Activated B cell treated with CpG ODN at 0.5 μM for 24 hours (primary cell): ENCODE results near the gene TMEM11. TPM values are rescaled to one million over a fixed set of nuclear protein-coding genes. Genes with fewer than 3 reads are reported as not detected.

Source experiments
- ATAC-seq: fragments of 200-7000 bp; cut with Tn5 transposase; one replicate; pipeline ENCODE4 v1.10.0; 2021; ENCODE audit warnings: low read depth, mild to moderate bottlenecking, moderate library complexity
- CTCF ChIA-PET: fragments of 350-600 bp; sonication (Branson Sonifier 250); formaldehyde crosslinking; loops from one replicate; lab custom pipeline; 2021; ENCODE audit warnings: antibody characterized with exemption; lab: Charles Lee
- POLR2A ChIA-PET: fragments of 350-600 bp; sonication (Branson Sonifier 250); formaldehyde crosslinking; loops from one replicate; lab custom pipeline; 2021; ENCODE audit warnings: antibody characterized with exemption; lab: Charles Lee
- DNase-seq: peaks from one replicate; pipeline ENCODE4 v3.0.0; 2022
- H3K27ac Mint-ChIP-seq: one replicate; pipeline ENCODE4 v1.8.0; 2020; ENCODE audit warnings: mixed read lengths
- H3K27me3 Mint-ChIP-seq: one replicate; pipeline ENCODE4 v1.8.0; 2021; ENCODE audit warnings: mixed read lengths
- H3K36me3 Mint-ChIP-seq: one replicate; pipeline ENCODE4 v1.8.0; 2021; ENCODE audit warnings: low read depth, mixed read lengths
- H3K4me1 Mint-ChIP-seq: one replicate; pipeline ENCODE4 v1.8.0; 2021; ENCODE audit warnings: mixed read lengths
- H3K4me3 Mint-ChIP-seq: one replicate; pipeline ENCODE4 v1.8.0; 2020; ENCODE audit warnings: mild to moderate bottlenecking, mixed read lengths
- H3K9me3 Mint-ChIP-seq: one replicate; pipeline ENCODE4 v1.8.0; 2020; ENCODE audit warnings: mixed read lengths
- intact Hi-C: fragments of 100-400 bp; cut with micrococcal nuclease; formaldehyde crosslinking; loops from one replicate; pipeline ENCODE4 v1.15.1; 2024
- total RNA-seq: library from RNA; stranded (reverse); gene quantifications from 2 replicates; pipeline ENCODE4 v1.2.3, GENCODE V29; 2022
- TF ChIP-seq, protein P1 (sequence below): fragments of 200-600 bp; IDR thresholded peaks from one replicate; pipeline ENCODE4 v1.8.0; 2022; ENCODE audit warnings: antibody characterized with exemption, mild to moderate bottlenecking

The TMEM11 gene
- total RNA-seq, 1 donor from 2014 or later = 22.2 TPM

DNA sequence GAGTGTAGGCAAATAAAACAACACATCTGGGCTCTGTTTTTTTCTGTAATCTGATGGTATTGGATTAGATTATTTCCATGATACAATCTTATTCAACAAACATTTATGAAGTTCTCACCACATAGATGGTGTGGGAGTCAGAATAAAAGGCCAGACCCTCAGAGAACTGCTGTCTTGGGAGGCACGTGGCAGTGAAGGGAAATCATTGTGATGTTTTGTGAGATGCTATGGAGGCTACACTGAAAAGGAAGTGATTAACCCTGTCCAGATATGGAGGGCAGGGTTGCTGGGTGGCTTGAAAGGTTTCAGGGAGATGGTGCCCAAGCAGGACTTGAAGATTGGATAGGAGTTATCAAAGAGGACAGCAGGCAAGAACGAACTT lies 51.6 kb downstream of the TMEM11 start:
- Mint-ChIP-seq H3K27me3 (no peaks in the 10 kb centered on the region), H3K4me3 (no peak overlapping the region), H3K36me3 (no peaks in the 10 kb centered on the region), H3K4me1 (peaks cover under 1% of the 10 kb centered on the region), H3K27ac (no peak overlapping the region), H3K9me3 (no peaks in the 10 kb centered on the region)
- no peak for ATAC-seq
- intact Hi-C loops = no loop called here
- no peak for DNase-seq
- ChIA-PET CTCF (interaction anchor here (0.6 kb wide), 1 partner anchor 208 kb away, joined by 3 read pairs; no protein-coding TSS in a partner anchor), POLR2A (no interaction called here)
- TF ChIP-seq, protein P1, sequence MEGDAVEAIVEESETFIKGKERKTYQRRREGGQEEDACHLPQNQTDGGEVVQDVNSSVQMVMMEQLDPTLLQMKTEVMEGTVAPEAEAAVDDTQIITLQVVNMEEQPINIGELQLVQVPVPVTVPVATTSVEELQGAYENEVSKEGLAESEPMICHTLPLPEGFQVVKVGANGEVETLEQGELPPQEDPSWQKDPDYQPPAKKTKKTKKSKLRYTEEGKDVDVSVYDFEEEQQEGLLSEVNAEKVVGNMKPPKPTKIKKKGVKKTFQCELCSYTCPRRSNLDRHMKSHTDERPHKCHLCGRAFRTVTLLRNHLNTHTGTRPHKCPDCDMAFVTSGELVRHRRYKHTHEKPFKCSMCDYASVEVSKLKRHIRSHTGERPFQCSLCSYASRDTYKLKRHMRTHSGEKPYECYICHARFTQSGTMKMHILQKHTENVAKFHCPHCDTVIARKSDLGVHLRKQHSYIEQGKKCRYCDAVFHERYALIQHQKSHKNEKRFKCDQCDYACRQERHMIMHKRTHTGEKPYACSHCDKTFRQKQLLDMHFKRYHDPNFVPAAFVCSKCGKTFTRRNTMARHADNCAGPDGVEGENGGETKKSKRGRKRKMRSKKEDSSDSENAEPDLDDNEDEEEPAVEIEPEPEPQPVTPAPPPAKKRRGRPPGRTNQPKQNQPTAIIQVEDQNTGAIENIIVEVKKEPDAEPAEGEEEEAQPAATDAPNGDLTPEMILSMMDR = no peak

DNA sequence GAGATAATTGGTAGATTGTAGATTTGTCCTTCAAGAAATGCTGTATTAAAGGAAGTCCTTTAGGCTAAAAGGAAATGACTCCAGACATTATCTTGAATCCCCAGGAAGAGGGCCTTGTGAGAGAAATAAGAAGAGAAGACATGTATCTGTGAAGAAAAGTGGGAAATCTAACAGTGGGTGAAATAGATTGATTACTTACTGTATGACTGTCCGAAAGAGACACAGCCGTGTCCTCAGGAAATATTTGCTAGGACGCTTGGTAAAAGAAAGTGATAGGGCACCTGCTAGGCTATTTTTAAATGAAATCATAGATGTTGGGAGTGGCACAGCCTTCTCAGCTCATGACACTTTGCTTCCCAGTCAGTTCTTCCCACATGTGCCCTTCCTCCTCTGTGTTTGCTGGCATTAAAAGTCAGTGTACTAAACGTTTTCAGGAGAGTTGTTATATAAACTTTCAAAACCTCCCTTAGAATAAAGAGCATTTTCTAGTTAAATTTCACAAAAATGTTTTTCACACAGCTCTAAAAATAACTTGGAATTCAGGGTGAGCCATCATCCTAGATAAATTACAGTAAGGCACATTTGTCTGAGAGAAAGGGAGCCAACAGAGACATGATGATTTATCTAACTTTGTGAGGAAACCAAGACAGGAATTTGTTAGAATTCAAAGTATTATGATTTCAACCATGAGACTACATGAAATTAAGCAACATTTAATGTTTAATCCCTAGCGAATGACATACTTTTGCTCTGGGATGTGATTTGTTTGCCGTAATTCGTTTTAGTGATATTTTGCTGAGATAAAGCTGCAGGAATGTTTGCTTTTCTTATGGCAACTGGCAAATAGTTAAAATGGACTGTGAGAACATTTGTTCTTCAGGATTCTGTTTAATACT lies 52.2 kb downstream of the TMEM11 start:
- POLR2A ChIA-PET = no interaction called here
- no peaks in the 10 kb centered on the region for H3K36me3 Mint-ChIP-seq
- peaks cover 2% of the 10 kb centered on the region for H3K4me1 Mint-ChIP-seq
- no peaks in the 10 kb centered on the region for H3K27me3 Mint-ChIP-seq
- TF ChIP-seq, protein P1 = no peak
- H3K9me3 Mint-ChIP-seq = no peaks in the 10 kb centered on the region
- no peak overlapping the region for H3K27ac Mint-ChIP-seq
- ATAC-seq (no peak), DNase-seq (no peak)
- H3K4me3 Mint-ChIP-seq = no peak overlapping the region
- intact Hi-C loops = no loop called here
- CTCF ChIA-PET = no interaction called here

DNA sequence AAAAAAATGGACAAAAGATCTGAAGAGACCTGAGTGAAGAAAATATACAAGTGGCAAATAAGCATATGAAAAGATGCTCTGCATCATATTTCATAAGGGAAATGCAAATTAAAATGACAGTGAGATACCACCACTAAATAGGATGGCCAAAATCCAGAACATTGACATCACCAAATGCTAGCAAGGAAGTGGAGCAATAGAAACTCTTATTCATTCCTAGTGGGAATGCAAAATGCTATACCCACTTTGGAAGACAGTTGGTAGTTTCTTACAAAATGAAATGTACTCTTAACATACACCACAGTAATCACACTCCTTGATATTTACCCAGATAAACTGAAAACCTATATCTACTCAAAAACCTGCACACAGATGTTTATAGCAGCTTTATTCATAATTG lies 53.6 kb downstream of the TMEM11 start:
- TF ChIP-seq, protein P1 = no peak
- no peak for ATAC-seq

DNA sequence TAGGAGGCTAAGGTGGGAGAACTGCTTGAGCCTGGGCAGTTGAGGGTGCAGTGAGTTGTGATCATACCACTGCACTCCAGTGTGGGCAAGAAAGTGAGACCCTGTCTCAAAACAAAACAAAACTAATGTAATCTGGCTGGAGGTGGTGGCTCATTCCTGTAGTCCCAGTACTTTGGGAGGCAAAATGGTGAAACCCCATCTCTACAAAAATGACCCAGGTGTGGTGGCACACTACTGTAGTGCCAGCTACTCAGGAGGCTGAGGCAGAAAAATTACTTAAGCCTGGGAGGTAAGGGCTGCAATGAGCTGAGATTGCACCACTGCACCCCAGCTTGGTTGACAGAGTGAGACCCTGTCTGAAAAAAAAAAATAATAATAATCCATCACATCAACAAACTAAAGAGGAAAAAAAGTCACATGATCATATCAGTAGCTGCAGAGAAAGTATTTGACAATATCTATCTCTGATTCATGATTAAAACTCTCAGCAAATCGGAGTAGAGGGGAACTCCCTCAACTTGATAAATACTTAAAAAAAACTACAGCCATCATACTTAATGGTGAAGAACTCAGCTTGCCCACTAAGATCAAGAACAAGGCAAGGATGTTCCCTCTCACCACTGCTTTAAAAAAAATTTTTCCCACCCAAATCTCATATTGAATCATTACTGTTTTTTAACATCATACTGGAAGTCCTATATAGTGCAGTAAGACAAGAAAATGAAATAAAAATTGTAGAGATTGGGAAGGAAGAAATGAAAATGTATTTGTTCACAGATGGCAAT lies 56.2 kb downstream of the TMEM11 start:
- Mint-ChIP-seq H3K9me3 (peaks cover 18% of the 10 kb centered on the region), H3K27ac (no peak overlapping the region), H3K36me3 (peaks cover 4% of the 10 kb centered on the region), H3K27me3 (no peaks in the 10 kb centered on the region), H3K4me3 (no peak overlapping the region), H3K4me1 (peaks cover 3% of the 10 kb centered on the region)
- ChIA-PET POLR2A (no interaction called here), CTCF (no interaction called here)
- ATAC-seq (no peak), DNase-seq (no peak)
- intact Hi-C loops = no loop called here
- TF ChIP-seq, protein P1 = no peak

More for the DNA sequence above, 53.6 kb downstream of the TMEM11 start:
- Mint-ChIP-seq H3K9me3 (peaks cover 5% of the 10 kb centered on the region), H3K4me1 (peaks cover 2% of the 10 kb centered on the region), H3K4me3 (no peak overlapping the region), H3K27ac (no peak overlapping the region), H3K27me3 (no peaks in the 10 kb centered on the region), H3K36me3 (no peaks in the 10 kb centered on the region)
- DNase-seq = no peak
- POLR2A ChIA-PET = no interaction called here
- CTCF ChIA-PET = no interaction called here
- intact Hi-C loops = no loop called here

DNA sequence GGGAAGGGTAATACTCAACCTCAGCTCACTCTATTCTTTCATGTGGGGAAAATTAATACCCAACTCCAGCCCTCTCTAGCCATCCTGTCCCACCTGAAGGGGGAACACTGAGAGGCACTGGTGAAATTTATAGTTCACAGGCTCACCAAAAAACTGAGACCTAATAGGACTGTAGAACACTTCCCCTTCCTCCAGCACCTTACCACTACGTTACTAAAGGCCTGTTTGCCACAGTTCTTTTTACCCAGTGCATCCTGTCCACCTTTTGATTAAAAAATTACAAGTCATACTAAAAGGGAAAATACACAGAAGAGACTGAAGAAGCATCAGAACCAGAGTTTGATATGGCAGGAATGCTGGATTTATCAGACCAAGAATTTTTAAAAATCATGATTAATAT lies 61.2 kb downstream of the TMEM11 start:
- Mint-ChIP-seq H3K4me1 (peaks cover 15% of the 10 kb centered on the region), H3K27me3 (no peaks in the 10 kb centered on the region), H3K4me3 (no peak overlapping the region), H3K36me3 (peaks cover 13% of the 10 kb centered on the region), H3K27ac (no peak overlapping the region), H3K9me3 (peaks cover 25% of the 10 kb centered on the region)
- TF ChIP-seq, protein P1 = no peak
- CTCF ChIA-PET = no interaction called here
- intact Hi-C loops = no loop called here
- no peak for DNase-seq
- POLR2A ChIA-PET = no interaction called here
- no peak for ATAC-seq
